Body of pancreas (tissue), 4 donors: ENCODE measurements around the gene EPHB2. TPM values are rescaled to one million over a fixed set of nuclear protein-coding genes. Genes with fewer than 3 reads are reported as not detected.
A peak's percentile ranks its signal among the peaks of the same experiment; 100 is the strongest.
"Not testable (repeated sequence)": the region's sequence is repeated elsewhere in the genome, so short reads cannot be mapped to it uniquely, and the experiment has no call there.

Experiments used
- ATAC-seq: fragments of 150-250 bp; one replicate; pipeline ENCODE4 v1.9.1; 2016
- DNase-seq, 4 donors: peaks; one replicate each; pipeline ENCODE4 v3.0.0-alpha.2; 2019
- H3K27ac ChIP-seq, 4 donors: fragments of 200-600 bp; sonication (generic); 1 replicate in 3 of 4; 2 replicates in 1 of 4; pipeline versions ENCODE4 v1.5.1 to v1.6.1; 2016 to 2019; ENCODE audit warnings: mild to moderate bottlenecking in 1 of 4, mixed read lengths in 1 of 4, moderate library complexity in 1 of 4
- H3K27me3 ChIP-seq, 2 donors: fragments of 200-600 bp; sonication (generic); one replicate each; pipeline ENCODE4 v1.6.0; 2016; ENCODE audit warnings: mild to moderate bottlenecking in 1 of 2
- H3K36me3 ChIP-seq, 2 donors: fragments of 200-600 bp; sonication (generic); replicated peaks in 1 of 2; 2 replicates each; pipeline ENCODE4 v1.5.1; 2016; ENCODE audit warnings: low read depth in 2 of 2; ENCODE audit not compliant: insufficient read depth in 1 of 2
- H3K4me1 ChIP-seq: fragments of 200-600 bp; sonication (generic); one replicate; pipeline ENCODE4 v1.6.0; 2016
- H3K4me3 ChIP-seq, 2 donors: fragments of 200-600 bp; sonication (generic); 1 replicate in 1 of 2; 2 replicates in 1 of 2; pipeline ENCODE4 v1.5.1; 2016 to 2019
- H3K9me3 ChIP-seq, 3 donors: fragments of 200-600 bp; sonication (generic); 1 replicate in 2 of 3; 2 replicates in 1 of 3; pipeline ENCODE4 v1.5.1; 2016
- CTCF ChIP-seq, 7 experiments: fragments of 450-650 bp in 4 of 7; fragments of 200-600 bp in 3 of 7; sonication (generic) in 3 of 7; IDR thresholded peaks; one replicate each; pipeline ENCODE4 v1.5.1; 2016 to 2019; ENCODE audit warnings: antibody characterized with exemption in 7 of 7
- POLR2A ChIP-seq, 3 donors: fragments of 450-650 bp; IDR thresholded peaks; one replicate each; pipeline ENCODE4 v1.6.1; 2016; ENCODE audit warnings: antibody characterized with exemption in 3 of 3, mild to moderate bottlenecking in 2 of 3
- whole genome bisulfite sequencing, 2 donors: methylation state at CpG; one replicate each; pipeline ENCODE4 v1.1.5; 2017; 5-methylcytosine and 5-hydroxymethylcytosine counted together
- intact Hi-C: fragments of 100-400 bp; cut with DNase I; formaldehyde crosslinking; loops from one replicate; pipeline ENCODE4 v1.15.1; 2023
- total RNA-seq, 2 donors: library from RNA; depleted of rRNA; stranded (reverse); fragments of >200 nt; gene quantifications; one replicate each; pipeline ENCODE4 v1.1.0, GENCODE V29; 2016

The EPHB2 gene
- total RNA-seq, 2 donors from 2014 or later = 2.9 to 7.9 TPM

DNA sequence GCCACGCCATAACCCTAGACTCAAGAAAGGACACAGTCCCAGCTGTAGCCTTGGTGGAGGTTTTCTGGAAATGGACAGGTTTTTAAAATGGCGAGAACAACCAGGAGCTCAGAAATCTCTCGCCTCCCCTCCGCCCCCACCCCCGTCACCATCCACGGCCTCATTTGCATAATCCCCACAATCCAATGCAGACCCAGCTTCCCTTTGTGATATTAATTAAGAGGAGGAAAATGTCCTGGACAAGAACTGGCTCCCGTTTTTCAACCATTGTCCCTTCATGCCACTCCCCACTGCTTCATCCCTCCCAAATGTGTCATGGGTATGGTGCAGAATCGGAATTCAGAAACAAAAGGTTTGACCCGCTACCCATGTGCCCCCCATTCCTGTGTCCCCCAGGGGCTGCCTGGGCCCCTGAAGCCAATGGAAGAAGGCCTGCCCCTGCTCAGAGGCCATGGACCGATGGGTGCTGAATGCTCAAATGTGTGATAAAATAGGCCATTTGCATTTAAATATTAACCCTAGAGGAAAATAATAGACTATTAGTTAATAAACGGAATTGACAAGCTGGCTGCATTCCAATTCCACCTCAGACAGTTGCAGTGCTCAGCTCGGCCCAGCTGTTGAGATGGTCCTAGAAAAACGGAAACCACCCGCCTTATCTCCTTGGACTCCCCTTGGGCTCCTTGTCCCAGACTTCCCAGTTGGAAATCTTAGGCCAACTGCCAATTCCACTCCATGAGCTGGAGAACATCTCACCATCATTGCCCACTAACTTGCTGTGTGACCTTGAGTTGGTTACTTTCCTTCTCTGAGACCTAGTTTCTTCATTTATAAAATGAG, 10.7 kb upstream of the EPHB2 start:
- Histone ChIP-seq H3K27ac (no peak overlapping the region), H3K9me3 (no peaks in the 10 kb centered on the region), H3K27me3 (no peaks in the 10 kb centered on the region), H3K4me3 (no peak overlapping the region), H3K4me1 (no peaks in the 10 kb centered on the region), H3K36me3 (no peaks in the 10 kb centered on the region)
- TF ChIP-seq POLR2A (IDR thresholded peaks at IDR 0.05) (no peak), CTCF (IDR thresholded peaks at IDR 0.05) (no peak)
- 62 to 64% methylated on average over 14 of the region's 14 CpGs for WGBS, 2 donors
- DNase-seq (no peak), ATAC-seq (no peak)
- intact Hi-C loops = loop anchor here (5.0 to 10.0 kb wide), 2 partner anchors 192 to 265 kb away; no protein-coding TSS in a partner anchor

DNA sequence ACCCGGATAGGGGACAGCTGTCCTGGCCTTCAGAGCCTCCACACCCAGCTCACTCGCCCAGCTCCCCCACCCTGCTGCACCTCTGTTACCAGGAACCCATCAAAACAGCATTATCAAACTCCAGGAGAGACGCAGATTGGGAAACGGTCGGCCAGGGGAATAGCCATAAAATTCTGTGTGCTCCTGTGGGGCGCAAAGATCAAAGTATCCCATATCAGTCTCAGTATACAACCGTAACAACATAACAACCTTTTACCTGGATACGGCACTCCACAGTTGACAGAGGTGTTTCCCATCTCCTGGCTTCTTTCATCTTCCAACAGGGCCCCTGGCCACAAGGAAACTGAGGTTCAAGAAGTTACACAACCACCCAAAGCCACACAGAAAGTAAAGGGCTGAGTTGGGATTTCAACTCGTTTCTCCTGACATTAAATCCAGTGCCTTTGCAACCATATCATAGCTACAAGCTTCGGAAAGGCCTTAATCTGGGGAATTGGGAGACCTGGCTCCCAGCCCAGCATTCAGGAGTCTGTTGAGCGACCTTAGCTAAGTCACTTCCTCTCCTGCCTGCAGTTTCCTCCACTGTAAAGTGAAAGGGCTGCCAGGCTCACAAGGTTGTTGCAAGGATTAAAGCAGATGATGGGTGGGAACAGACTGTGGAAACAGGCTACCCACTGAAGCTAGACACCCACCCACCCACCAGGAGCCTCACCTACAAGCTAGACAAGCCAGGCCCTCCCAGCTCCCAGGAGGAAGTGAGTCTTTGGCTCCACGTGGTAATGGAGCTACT, 8.1 kb upstream of the EPHB2 start:
- Histone ChIP-seq H3K27me3 (no peaks in the 10 kb centered on the region), H3K4me3 (no peak overlapping the region), H3K36me3 (no peaks in the 10 kb centered on the region), H3K27ac (no peak overlapping the region), H3K4me1 (no peaks in the 10 kb centered on the region), H3K9me3 (no peaks in the 10 kb centered on the region)
- TF ChIP-seq POLR2A (IDR thresholded peaks at IDR 0.05) (no peak), CTCF (IDR thresholded peaks at IDR 0.05) (no peak)
- WGBS, 2 donors = 56 to 62% methylated on average over 12 of the region's 12 CpGs
- intact Hi-C loops = loop anchor here (5.0 to 10.0 kb wide), 2 partner anchors 190 to 262 kb away; no protein-coding TSS in a partner anchor
- DNase-seq (no peak), ATAC-seq (no peak)

DNA sequence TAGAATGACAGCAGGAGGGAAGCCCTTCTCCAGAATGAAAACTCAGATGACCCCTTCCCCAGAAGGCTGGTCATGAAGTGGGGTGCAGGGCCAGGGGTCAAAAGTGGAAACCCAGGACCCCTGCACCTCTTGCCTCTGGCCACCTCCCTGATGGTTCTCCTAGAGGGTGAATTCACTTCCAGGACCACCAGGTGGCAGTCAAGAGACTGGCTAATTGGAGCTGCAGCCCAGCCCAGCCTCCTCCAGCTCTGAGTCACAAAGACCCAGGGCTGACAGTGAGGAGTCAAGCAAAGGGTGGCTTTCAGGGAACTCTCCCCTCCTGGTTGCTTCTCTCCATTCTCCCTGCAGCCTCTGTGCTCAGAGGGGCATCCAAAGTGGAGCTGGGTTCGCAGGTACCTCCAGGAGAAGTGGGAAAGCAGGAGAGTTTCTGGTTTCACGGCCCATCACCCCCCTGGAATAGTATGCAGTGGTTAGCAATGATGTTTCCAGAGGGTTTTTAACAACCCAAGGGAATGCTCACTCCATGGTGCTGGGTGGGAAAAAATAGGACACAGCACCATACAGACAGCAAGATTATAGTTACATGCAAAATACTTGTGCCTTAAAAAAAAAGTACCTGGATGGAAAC, 6.1 kb upstream of the EPHB2 start:
- Histone ChIP-seq H3K36me3 (no peaks in the 10 kb centered on the region), H3K4me3 (no peak overlapping the region), H3K9me3 (no peaks in the 10 kb centered on the region), H3K27ac (no peak overlapping the region), H3K4me1 (no peaks in the 10 kb centered on the region), H3K27me3 (no peaks in the 10 kb centered on the region)
- ATAC-seq (peak; percentile 92), DNase-seq (peak; percentile 88 to 93 (median 92))
- intact Hi-C loops = loop anchor here (5.0 to 10.0 kb wide), 2 partner anchors 188 to 260 kb away; no protein-coding TSS in a partner anchor
- WGBS, 2 donors = 97 to 100% methylated on average over 1 to 2 of the region's 2 CpGs
- TF ChIP-seq POLR2A (IDR thresholded peaks at IDR 0.05) = no peak
- peak; percentile 66 to 92 (median 88) for TF ChIP-seq CTCF (IDR thresholded peaks at IDR 0.05)

- no peak overlapping the region for H3K4me3 ChIP-seq
- no peaks in the 10 kb centered on the region for H3K27me3 ChIP-seq
- ATAC-seq (no peak), DNase-seq (no peak)
- intact Hi-C loops = loop anchor here (10.0 kb wide), 1 partner anchor 259 kb away; no protein-coding TSS in a partner anchor
- TF ChIP-seq POLR2A (IDR thresholded peaks at IDR 0.05) (no peak), CTCF (IDR thresholded peaks at IDR 0.05) (no peak)
- H3K27ac ChIP-seq = no peak overlapping the region
- no peaks in the 10 kb centered on the region for H3K36me3 ChIP-seq
- peaks cover 8% of the 10 kb centered on the region for H3K4me1 ChIP-seq
- H3K9me3 ChIP-seq = no peaks in the 10 kb centered on the region
These were observed 5.1 kb upstream of the EPHB2 start for GRCh38 chr1:22705586-22705985.

GRCh38 chr1:22706100-22706499, 4.5 kb upstream of the EPHB2 start:
- H3K4me3 ChIP-seq, H3K27ac ChIP-seq, DNase-seq, H3K4me1 ChIP-seq, ATAC-seq, H3K36me3 ChIP-seq, H3K27me3 ChIP-seq, H3K9me3 ChIP-seq: not testable (repeated sequence)
- 93 to 96% methylated on average over 4 of the region's 4 CpGs for WGBS, 2 donors
- intact Hi-C loops = loop anchor here (10.0 kb wide), 1 partner anchor 259 kb away; no protein-coding TSS in a partner anchor
